ENCODE data around the gene SMCO2.

GRCh38 chr12:27528788-27529187, 82.3 kb downstream of the SMCO2 start:
- no peak for TF ChIP-seq POLR2AphosphoS5 (IDR thresholded peaks at IDR 0.05)
- TF ChIP-seq, protein P1, sequence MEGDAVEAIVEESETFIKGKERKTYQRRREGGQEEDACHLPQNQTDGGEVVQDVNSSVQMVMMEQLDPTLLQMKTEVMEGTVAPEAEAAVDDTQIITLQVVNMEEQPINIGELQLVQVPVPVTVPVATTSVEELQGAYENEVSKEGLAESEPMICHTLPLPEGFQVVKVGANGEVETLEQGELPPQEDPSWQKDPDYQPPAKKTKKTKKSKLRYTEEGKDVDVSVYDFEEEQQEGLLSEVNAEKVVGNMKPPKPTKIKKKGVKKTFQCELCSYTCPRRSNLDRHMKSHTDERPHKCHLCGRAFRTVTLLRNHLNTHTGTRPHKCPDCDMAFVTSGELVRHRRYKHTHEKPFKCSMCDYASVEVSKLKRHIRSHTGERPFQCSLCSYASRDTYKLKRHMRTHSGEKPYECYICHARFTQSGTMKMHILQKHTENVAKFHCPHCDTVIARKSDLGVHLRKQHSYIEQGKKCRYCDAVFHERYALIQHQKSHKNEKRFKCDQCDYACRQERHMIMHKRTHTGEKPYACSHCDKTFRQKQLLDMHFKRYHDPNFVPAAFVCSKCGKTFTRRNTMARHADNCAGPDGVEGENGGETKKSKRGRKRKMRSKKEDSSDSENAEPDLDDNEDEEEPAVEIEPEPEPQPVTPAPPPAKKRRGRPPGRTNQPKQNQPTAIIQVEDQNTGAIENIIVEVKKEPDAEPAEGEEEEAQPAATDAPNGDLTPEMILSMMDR (IDR thresholded peaks at IDR 0.05): no peak
- TF ChIP-seq POLR2A (IDR thresholded peaks at IDR 0.05): no peak

Data from prostate gland (tissue), 2 donors.